Smooth muscle cell (in vitro differentiated cells): ENCODE measurements around the gene APOBEC3H. TPM values are rescaled to one million over a fixed set of nuclear protein-coding genes. Genes with fewer than 3 reads are reported as not detected.

ENCODE experiments used
- DNase-seq: peaks from one replicate; lab custom pipeline; 2025; ENCODE audit not compliant: unreplicated experiment; lab: John Stamatoyannopoulos, UW
- H2AFZ ChIP-seq: fragments of 200-600 bp; sonication (generic); 2 replicates; pipeline ENCODE4 v1.6.0; 2016; ENCODE audit warnings: antibody characterized with exemption, low read depth, mild to moderate bottlenecking
- H3F3A ChIP-seq: fragments of 200-600 bp; sonication (generic); 2 replicates; pipeline ENCODE4 v1.6.0; 2017; ENCODE audit warnings: antibody characterized with exemption, low read depth
- H3K27ac ChIP-seq: fragments of 200-600 bp; sonication (generic); 2 replicates; pipeline ENCODE4 v1.5.1; 2016; ENCODE audit warnings: low read depth, mild to moderate bottlenecking
- H3K27me3 ChIP-seq: fragments of 200-600 bp; sonication (generic); 2 replicates; pipeline ENCODE4 v1.6.1; 2016; ENCODE audit warnings: low read depth, mild to moderate bottlenecking
- H3K36me3 ChIP-seq: fragments of 200-600 bp; sonication (generic); 2 replicates; pipeline ENCODE4 v1.5.1; 2016; ENCODE audit warnings: low read depth
- H3K4me1 ChIP-seq: fragments of 200-600 bp; sonication (generic); 2 replicates; pipeline ENCODE4 v1.5.1; 2016; ENCODE audit warnings: low read depth
- H3K4me2 ChIP-seq: fragments of 200-600 bp; sonication (generic); 2 replicates; pipeline ENCODE4 v1.6.0; 2016; ENCODE audit warnings: mild to moderate bottlenecking
- H3K4me3 ChIP-seq: fragments of 200-600 bp; sonication (generic); 2 replicates; pipeline ENCODE4 v1.5.1; 2016; ENCODE audit warnings: mild to moderate bottlenecking
- H3K79me2 ChIP-seq: fragments of 200-600 bp; sonication (generic); 2 replicates; pipeline ENCODE4 v1.6.0; 2016; ENCODE audit warnings: low read depth, mild to moderate bottlenecking
- H3K9ac ChIP-seq: fragments of 200-600 bp; sonication (generic); 2 replicates; pipeline ENCODE4 v1.6.0; 2016; ENCODE audit warnings: low read depth
- H3K9me3 ChIP-seq: fragments of 200-600 bp; sonication (generic); replicated peaks from 2 replicates; pipeline ENCODE4 v1.5.1; 2016; ENCODE audit warnings: low read depth
- H4K20me1 ChIP-seq: fragments of 200-600 bp; sonication (generic); 2 replicates; pipeline ENCODE4 v1.6.0; 2016; ENCODE audit warnings: low read depth
- CTCF ChIP-seq: fragments of 200-600 bp; sonication (generic); IDR thresholded peaks from 2 replicates; pipeline ENCODE4 v1.5.1; 2017; ENCODE audit warnings: borderline replicate concordance, mild to moderate bottlenecking, antibody characterized with exemption; ENCODE audit not compliant: insufficient read depth, poor library complexity, severe bottlenecking
- WGBS: methylation state at CpG from one replicate; pipeline ENCODE4 v1.1.7; 2016; ENCODE audit warnings: low lambda C conversion rate; 5-methylcytosine and 5-hydroxymethylcytosine counted together
- polyA plus RNA-seq: library from polyadenylated mRNA; unstranded; fragments of >200 nt; fragmentation: Nextera tagmentation; extraction: Ambion mirVana; gene quantifications from 2 replicates; pipeline ENCODE4 v1.2.1, GENCODE V29; 2016
- total RNA-seq: library from RNA; depleted of rRNA; stranded (reverse); fragments of >200 nt; gene quantifications from 2 replicates; pipeline ENCODE4 v1.2.3, GENCODE V29; 2014

APOBEC3H gene
- total and polyA plus RNA-seq, 2 experiments from 2014 or later = 0.31 to 0.57 TPM

GRCh38 chr22:39125622-39126021, 28.6 kb downstream of the APOBEC3H start:
- no peaks in the 10 kb centered on the region for H3K36me3 ChIP-seq
- no peak overlapping the region for H3K27ac ChIP-seq
- H3K9me3 ChIP-seq = no peaks in the 10 kb centered on the region
- no peaks in the 10 kb centered on the region for H3F3A ChIP-seq
- no peak for DNase-seq
- no peaks in the 10 kb centered on the region for H3K27me3 ChIP-seq
- H3K9ac ChIP-seq = no peak overlapping the region
- H3K4me2 ChIP-seq = no peak overlapping the region
- H2AFZ ChIP-seq = no peak overlapping the region
- H3K79me2 ChIP-seq = no peaks in the 10 kb centered on the region
- WGBS = 92% methylated on average over 5 of the region's 5 CpGs
- no peak for TF ChIP-seq CTCF
- no peaks in the 10 kb centered on the region for H4K20me1 ChIP-seq
- no peak overlapping the region for H3K4me3 ChIP-seq
- H3K4me1 ChIP-seq = peaks cover 15% of the 10 kb centered on the region

- Histone ChIP-seq H3K9ac (no peak overlapping the region), H3K27me3 (no peaks in the 10 kb centered on the region), H3K79me2 (no peaks in the 10 kb centered on the region), H3K36me3 (no peaks in the 10 kb centered on the region), H3K4me3 (no peak overlapping the region), H3K9me3 (no peaks in the 10 kb centered on the region), H3K4me2 (no peak overlapping the region), H3K27ac (no peak overlapping the region), H3K4me1 (peaks cover 26% of the 10 kb centered on the region), H4K20me1 (no peaks in the 10 kb centered on the region), H3F3A (no peaks in the 10 kb centered on the region), H2AFZ (no peak overlapping the region)
- WGBS = 93% methylated on average over 6 of the region's 6 CpGs
- no peak for DNase-seq
- TF ChIP-seq CTCF = no peak
Observed at GRCh38 chr22:39128508-39128907, 31.5 kb downstream of the APOBEC3H start.

GRCh38 chr22:39129081-39129480, 32.0 kb downstream of the APOBEC3H start:
- H4K20me1 ChIP-seq = no peaks in the 10 kb centered on the region
- no peak overlapping the region for H3K4me3 ChIP-seq
- no peak overlapping the region for H3K9ac ChIP-seq
- no peaks in the 10 kb centered on the region for H3K79me2 ChIP-seq
- no peaks in the 10 kb centered on the region for H3K27me3 ChIP-seq
- H2AFZ ChIP-seq = no peak overlapping the region
- DNase-seq = no peak
- no peak for TF ChIP-seq CTCF
- H3K4me1 ChIP-seq = peaks cover 20% of the 10 kb centered on the region
- no peak overlapping the region for H3K27ac ChIP-seq
- no peaks in the 10 kb centered on the region for H3F3A ChIP-seq
- H3K4me2 ChIP-seq = no peak overlapping the region
- H3K9me3 ChIP-seq = no peaks in the 10 kb centered on the region
- 91% methylated on average over 4 of the region's 4 CpGs for WGBS
- H3K36me3 ChIP-seq = no peaks in the 10 kb centered on the region

GRCh38 chr22:39129746-39130145, 32.7 kb downstream of the APOBEC3H start:
- Histone ChIP-seq H4K20me1 (no peaks in the 10 kb centered on the region), H3K9me3 (no peaks in the 10 kb centered on the region), H3K27ac (no peak overlapping the region), H3K4me2 (no peak overlapping the region), H3K36me3 (no peaks in the 10 kb centered on the region), H3F3A (no peaks in the 10 kb centered on the region), H2AFZ (no peak overlapping the region), H3K27me3 (no peaks in the 10 kb centered on the region), H3K4me3 (no peak overlapping the region), H3K79me2 (no peaks in the 10 kb centered on the region), H3K4me1 (peaks cover 20% of the 10 kb centered on the region), H3K9ac (no peak overlapping the region)
- DNase-seq = no peak
- TF ChIP-seq CTCF = no peak
- WGBS = 96% methylated on average over 9 of the region's 9 CpGs
